ENCODE results near the gene LRRC53.

- TF ChIP-seq FOXK2 (IDR thresholded peaks at IDR 0.05) = no peak
- no peak for TF ChIP-seq SP1 (IDR thresholded peaks at IDR 0.05)
- no peak for TF ChIP-seq FOXM1 (IDR thresholded peaks at IDR 0.05; ENCODE audit: borderline replicate concordance)
- TF ChIP-seq ZNF384 (IDR thresholded peaks at IDR 0.05) = no peak
- TF ChIP-seq, protein P1, sequence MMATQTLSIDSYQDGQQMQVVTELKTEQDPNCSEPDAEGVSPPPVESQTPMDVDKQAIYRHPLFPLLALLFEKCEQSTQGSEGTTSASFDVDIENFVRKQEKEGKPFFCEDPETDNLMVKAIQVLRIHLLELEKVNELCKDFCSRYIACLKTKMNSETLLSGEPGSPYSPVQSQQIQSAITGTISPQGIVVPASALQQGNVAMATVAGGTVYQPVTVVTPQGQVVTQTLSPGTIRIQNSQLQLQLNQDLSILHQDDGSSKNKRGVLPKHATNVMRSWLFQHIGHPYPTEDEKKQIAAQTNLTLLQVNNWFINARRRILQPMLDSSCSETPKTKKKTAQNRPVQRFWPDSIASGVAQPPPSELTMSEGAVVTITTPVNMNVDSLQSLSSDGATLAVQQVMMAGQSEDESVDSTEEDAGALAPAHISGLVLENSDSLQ (IDR thresholded peaks at IDR 0.05) = no peak
- no peak for TF ChIP-seq SUZ12 (IDR thresholded peaks at IDR 0.05)
Measured at GRCh38 chr1:74549932-74550331, 37.5 kb upstream of the LRRC53 start.
